ENCODE results near the gene IMMP1L.

- TF ChIP-seq CTCF (IDR thresholded peaks at IDR 0.05) (no peak), REST (IDR thresholded peaks at IDR 0.05) (no peak), POLR2A (IDR thresholded peaks at IDR 0.05; ENCODE audit: low read length) (no peak), BHLHE40 (IDR thresholded peaks at IDR 0.05; ENCODE audit: low read depth, low read length) (no peak), CBX8 (IDR thresholded peaks at IDR 0.05) (no peak), JUN (IDR thresholded peaks at IDR 0.05) (no peak), MYC (IDR thresholded peaks at IDR 0.05; ENCODE audit: borderline replicate concordance, low read length) (no peak), ESRRA (IDR thresholded peaks at IDR 0.05; ENCODE audit: borderline replicate concordance, low read length) (no peak), SREBF2 (IDR thresholded peaks at IDR 0.05) (no peak), MAZ (IDR thresholded peaks at IDR 0.05; ENCODE audit: borderline replicate concordance, low read depth, low read length) (no peak)
- TF ChIP-seq, protein P1, sequence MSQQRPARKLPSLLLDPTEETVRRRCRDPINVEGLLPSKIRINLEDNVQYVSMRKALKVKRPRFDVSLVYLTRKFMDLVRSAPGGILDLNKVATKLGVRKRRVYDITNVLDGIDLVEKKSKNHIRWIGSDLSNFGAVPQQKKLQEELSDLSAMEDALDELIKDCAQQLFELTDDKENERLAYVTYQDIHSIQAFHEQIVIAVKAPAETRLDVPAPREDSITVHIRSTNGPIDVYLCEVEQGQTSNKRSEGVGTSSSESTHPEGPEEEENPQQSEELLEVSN (IDR thresholded peaks at IDR 0.05; ENCODE audit: borderline replicate concordance, low read depth), result no peak
- TF ChIP-seq, protein P2, sequence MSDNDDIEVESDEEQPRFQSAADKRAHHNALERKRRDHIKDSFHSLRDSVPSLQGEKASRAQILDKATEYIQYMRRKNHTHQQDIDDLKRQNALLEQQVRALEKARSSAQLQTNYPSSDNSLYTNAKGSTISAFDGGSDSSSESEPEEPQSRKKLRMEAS (IDR thresholded peaks at IDR 0.05), result no peak
Observed at GRCh38 chr11:31422703-31423102, 86.7 kb downstream of the IMMP1L start.

All from A549 (cell line).